Ramos (cell line): Measurements from ENCODE around the gene GOLGA6A.

Source experiments
- in situ Hi-C: fragments of 300-500 bp; cut with MboI; formaldehyde crosslinking; loops from one replicate; pipeline ENCODE4 v1.14.3; 2022; ENCODE audit warnings: low sequenced_read_pairs; ENCODE audit not compliant: unreplicated experiment

GOLGA6A gene

DNA sequence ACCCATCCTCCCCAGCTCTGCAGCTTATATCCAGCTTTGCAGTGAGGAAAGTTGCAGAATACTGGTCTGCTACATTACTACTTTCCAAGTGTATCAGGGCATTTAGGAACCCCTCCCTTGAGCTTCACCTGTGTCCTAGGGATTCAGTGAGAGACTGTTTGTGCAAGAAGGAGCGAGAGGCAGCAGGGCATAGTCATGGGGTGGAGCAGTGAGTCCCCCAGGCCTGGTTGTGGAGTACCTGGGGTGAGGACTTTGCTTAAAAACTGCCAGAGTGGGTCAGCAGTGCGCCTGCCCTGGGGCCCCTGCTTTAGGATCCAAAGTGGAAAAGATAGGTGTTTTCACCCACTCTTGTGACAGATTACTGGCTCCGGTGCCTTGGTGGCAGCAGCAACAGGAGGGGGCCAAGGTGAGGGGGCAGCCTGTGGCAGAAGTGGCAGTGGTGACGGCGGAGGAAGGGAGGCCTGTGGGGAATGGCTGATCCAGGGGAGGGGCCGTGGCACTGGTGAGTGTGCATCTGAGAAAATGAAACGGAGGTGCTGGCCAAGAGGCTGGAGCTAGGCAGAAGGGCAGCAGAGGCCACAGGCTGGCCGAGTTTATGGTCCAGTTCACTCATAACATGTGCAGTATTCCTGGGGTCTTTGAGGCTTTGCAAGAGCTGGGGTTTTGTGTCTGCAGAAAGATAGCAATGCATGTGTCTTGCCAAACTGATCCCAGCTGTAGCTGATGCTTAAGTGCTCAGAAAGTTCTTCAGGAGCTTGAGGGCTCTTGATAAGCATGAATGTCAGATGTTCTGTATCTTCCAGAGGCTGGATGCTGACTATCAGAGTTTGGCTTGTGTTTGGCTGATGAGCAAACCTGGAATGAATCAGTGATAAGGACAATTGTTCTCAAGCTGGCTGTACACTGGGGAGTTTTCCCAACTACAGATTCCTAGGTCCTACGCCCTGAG, 43.4 kb downstream of the GOLGA6A start:
- in situ Hi-C loops, result no loop called here

DNA sequence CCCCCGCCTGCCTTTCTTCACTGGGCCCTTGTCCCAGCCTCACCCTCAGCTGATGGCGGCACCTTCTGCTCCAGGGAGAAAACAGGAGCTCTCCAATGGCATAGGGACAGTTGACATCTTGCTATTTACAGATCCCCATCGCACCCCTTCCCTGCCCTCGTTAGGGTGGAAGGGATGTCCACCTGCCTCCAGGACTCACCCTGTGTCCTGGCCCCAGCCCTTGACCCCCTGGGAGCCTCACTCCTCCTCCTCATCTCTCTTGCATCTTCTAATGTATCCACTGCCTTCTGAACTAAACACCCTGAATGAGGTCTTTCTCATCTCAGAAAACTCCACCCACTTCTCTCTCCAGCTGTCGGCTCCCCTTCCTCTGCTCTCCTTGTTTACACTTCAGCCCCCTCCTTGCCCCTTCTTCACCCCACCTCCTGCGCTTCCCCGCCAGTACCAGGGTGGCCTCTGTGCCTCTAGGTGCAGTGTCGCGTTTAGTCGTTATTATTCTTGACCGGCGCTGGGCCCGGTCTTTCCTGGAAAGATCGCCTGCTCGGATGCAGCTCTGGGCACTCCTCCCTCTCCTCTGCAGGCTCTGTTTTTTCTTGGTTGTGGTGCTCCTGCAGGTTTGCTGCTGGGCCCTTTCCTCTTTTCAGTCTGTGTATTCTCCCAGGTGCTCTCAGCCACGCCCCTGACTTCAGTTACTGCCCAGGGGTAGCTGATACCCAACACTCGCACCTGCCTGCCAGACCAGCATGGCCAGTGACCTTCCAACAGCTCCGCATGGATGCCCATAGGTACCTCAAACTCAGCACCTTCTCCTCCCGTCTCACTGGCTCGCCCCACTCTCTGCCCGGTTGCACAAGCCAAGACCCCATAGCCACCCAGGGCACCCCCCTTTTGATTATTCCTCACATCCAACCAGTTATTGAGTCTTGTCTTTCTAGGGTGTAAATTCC, 44.9 kb downstream of the GOLGA6A start:
- in situ Hi-C loops, result no loop called here

DNA sequence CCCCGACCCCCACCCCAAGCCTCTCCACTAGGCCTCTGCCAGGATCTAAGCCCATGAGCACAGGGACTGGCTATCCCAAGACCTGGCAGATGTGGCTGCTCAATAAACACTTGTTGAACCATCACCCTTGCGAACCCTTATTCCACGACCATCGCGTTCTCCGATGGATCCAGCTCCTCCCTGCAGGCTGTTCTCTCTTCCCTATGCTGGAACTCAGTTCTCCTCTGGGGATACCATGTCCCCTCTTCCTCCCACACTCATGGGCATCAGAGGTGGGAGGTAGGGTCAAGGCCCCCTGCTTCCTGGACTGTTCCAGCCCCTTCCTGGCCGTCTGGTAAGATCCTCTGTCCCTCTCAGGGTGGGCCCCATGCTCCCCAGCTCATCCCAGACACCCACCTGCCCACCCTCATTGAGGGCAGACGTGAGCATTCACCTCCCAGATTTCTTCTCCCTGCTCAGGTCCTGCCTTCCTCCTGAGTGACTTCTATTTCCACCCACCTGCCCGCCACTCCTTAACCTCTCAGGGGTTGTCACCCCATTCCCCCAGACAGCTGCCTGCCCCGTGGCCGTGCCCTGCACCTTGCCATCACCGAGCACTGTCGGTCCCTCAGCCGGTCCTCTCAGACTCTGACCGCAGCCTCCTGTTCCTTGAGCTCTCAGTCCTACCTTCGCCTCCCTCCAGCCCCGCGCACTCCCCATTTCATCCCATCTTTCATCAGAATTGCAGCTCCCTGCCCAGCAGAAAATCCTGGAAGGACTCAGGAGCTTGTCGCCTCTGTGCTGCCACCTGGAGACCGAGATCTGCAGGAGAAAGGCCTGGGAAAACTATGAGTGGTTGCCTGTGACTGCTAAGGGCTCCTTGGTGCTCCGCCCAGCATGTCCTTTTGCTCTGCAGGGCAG, 45.8 kb downstream of the GOLGA6A start:
- in situ Hi-C loops, result no loop called here

DNA sequence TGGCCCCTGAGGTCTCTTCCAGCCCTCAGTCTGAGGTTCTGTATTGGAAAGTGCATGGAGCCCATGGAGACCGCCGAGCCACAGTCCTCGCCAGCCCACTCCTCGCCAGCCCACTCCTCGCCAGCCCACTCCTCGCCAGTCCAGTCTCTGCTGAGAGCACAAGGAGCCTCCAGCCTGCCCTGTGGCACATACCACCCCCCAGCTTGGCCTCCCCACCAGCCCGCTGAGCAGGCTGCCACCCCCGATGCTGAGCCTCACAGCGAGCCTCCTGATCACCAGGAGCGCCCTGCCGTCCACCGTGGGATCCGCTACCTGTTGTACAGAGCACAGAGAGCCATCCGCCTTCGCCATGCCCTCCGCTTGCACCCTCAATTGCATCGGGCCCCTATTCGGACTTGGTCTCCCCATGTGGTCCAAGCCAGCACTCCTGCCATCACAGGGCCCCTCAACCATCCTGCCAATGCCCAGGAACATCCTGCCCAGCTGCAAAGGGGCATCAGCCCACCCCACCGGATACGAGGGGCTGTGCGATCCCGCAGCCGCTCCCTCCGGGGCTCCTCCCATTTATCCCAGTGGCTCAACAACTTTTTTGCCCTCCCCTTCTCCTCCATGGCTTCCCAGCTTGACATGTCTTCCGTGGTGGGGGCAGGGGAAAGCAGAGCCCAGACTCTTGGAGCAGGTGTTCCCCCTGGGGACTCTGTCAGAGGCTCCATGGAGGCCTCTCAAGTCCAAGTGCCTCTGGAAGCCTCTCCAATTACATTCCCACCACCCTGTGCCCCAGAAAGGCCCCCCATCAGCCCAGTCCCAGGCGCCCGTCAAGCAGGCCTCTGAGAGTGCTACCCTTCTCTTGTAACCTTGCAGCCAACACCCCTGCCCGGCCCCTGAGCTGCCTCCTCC, 47.0 kb downstream of the GOLGA6A start:
- in situ Hi-C loops, result no loop called here

DNA sequence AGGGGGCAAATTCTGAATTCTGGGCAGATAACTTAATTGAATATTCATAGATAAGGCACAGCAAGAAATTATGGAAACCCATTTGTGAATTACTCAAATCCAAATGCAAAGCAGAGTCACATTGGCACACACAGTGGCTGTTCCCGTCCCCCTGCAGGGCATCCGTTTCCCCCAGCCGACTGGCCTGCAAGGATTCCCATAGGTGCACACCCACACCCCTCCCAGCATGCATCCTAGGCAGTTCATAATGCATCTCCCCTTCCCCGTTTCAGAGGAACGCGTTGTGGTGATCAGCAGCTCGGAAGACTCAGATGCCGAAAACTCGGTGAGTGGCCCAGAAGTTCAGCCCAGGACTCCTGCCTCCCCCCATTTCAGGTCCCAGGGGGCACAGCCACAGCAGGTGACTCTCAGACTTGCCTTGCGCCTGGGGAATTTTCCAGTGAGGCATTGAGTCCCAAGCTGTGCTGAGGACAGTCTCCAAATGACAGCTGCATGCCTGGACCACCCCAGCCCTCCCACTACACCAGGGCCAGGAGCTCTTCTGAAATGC, 48.1 kb downstream of the GOLGA6A start:
- in situ Hi-C loops, result no loop called here

DNA sequence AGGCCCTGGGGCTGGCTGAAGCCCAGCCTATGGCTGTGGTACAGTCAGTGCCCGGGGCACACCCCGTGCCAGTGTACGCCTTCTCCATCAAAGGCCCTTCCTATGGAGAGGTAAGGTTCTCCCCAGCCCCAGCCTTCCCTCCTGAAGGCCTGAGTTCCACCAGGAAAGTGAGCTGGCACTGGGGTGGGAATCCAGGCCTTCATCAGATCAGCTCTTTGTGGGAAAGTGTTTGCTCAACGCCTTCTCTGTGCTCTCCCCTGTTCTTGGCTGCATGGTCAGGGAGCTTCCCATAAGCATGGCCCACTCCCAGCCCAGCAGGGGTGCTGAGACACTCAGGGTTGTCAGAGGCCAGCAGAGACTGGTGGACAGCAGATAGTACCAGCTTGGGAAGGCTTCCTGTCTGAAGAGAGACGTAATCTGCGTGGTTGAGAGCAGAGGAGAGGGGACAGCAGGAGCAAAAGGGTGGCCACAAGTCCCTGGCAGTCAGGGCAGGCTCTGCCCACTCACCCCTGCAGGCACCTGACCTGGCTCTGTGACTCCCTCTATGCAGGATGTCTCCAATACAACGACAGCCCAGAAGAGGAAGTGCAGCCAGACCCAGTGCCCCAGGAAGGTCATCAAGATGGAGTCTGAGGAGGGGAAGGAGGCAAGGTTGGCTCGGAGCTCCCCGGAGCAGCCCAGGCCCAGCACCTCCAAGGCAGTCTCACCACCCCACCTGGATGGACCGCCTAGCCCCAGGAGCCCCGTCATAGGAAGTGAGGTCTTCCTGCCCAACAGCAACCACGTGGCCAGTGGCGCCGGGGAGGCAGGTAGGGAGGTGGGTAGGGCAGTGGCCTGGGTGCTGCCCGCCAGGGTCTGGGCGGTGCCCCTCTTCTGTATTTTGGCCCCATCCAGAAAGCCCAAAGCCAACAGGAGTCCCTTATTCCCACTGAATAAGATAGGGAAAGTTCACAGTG, 49.5 kb downstream of the GOLGA6A start:
- in situ Hi-C loops, result no loop called here

DNA sequence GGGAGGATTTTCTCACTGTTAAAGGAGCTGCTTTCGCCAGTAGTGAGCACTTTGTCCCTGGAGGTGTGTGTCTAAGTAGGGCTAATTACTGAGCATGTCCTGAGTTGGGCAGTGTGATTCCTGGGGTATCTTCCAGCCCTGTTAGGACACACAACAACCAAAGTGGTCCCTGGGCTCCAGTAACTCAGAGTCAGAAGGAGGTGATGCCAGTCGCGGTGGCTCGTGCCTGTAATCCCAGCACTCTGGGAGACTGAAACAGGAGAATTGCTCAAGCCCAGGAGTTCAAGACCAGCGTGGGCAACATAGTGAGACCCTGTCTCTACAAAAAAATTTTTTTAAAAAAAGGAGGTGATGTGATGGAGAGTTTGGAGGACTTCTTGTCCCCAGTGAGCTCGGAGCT, 50.3 kb downstream of the GOLGA6A start:
- in situ Hi-C loops, result no loop called here

DNA sequence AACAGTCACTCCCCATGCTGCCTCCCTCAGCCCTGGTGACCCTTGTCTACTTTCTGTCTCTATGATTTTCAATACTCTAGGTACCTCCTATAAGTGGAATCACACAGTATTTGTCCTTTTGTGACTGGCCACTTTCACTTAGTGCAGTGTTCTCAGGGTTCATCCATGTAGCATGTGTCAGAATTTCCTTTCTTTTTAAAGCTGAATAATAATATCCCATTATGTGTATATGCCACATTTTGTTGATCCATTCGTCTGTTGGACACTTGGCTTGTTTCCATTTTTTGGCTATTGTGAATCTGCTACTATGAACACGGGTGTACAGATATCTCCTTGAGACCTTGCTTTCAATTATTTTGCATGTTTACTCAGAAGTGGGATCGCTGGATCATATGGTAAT, 53.7 kb downstream of the GOLGA6A start:
- in situ Hi-C loops, result no loop called here

DNA sequence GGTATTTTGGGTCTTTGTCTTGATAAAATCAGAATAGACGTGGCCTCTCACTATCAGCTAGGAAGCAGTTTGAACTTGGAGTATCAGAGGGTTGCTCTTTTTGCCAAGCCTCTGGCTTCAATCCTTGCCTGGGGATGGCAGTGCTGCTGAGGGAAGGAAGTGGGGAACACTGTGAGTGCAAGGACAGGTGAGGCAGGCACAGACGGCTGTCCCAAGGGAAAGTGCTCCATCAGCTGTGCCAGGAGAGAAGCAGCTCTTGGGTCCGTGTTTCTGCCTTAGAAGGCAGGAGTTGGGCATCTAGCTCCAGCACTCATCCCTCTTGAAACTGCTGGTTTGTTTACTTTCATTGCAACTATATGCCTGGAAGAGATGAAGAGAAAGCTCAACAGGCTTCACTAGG, 54.7 kb downstream of the GOLGA6A start:
- in situ Hi-C loops, result no loop called here

DNA sequence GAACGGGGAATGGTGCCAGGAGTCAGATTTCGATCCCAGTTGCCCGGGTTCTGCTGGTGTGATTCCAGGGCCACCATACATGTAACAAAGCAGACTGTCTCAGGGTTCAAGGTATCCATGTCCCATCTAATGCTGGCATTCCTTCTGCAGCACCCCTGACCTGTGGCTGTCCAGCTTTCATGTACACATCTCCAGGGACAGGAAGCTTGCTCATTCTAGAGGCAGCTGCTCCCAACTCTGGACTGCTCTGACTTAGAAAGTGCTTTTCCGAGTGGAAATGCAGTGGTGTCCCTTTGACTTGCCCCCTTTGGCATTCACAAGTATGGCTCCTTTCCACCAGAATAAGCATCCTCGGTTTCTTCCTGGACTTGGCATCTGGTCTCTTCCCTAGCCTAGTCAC, 56.9 kb downstream of the GOLGA6A start:
- in situ Hi-C loops, result no loop called here

DNA sequence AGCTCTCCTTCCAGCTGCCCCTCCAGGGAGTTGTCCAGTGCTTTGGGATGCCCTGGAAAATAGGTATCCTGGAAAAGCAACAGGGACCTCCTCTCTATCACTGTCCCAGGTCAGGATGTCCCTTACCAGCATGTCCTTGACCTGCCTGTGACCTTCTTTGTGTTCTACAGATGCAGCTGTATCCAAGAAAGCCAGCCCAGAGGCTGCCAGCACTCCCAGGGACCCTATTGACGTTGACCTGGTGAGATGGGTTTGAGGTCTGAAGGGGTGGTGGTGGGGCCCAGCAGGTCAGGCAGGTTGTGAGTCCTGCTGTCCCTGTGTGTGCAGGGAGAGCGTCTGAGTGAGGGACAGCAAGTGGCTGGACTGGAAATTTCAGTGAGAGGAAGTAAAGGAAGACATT, 57.7 kb downstream of the GOLGA6A start:
- in situ Hi-C loops, result no loop called here

DNA sequence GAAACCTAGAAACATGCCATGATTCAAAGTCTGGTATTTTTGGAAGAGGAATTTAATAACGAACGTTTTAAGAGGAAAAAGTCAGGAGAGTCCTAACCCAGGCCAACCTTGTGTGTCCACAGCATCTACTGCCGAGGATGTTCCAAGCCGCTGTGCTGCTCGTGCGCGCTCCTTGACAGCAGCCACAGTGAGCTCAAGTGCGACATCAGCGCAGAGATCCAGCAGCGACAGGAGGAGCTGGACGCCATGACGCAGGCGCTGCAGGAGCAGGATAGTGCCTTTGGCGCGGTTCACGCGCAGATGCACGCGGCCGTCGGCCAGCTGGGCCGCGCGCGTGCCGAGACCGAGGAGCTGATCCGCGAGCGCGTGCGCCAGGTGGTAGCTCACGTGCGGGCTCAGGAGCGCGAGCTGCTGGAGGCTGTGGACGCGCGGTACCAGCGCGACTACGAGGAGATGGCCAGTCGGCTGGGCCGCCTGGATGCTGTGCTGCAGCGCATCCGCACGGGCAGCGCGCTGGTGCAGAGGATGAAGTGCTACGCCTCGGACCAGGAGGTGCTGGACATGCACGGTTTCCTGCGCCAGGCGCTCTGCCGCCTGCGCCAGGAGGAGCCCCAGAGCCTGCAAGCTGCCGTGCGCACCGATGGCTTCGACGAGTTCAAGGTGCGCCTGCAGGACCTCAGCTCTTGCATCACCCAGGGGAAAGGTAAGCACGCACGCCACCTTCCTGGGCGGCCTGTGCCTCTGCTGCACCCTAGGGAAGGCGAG, 59.5 kb downstream of the GOLGA6A start:
- in situ Hi-C loops, result no loop called here
